GM21786 (cell line): ENCODE measurements around the gene RNF39.
"Not testable (repeated sequence)": the region's sequence is repeated elsewhere in the genome, so short reads cannot be mapped to it uniquely, and the experiment has no call there.

Experiments
- ATAC-seq: cut with Tn5 transposase; IDR thresholded peaks from one replicate; pipeline ENCODE4 v1.9.1; 2021; ENCODE audit not compliant: unreplicated experiment

The RNF39 gene

GRCh38 chr6:30062471-30063178, 12.9 kb downstream of the RNF39 start:
- ATAC-seq, result no peak

GRCh38 chr6:30061858-30062458, 13.6 kb downstream of the RNF39 start:
- no peak for ATAC-seq

- peak; percentile 89 for ATAC-seq
These were observed 14.3 kb downstream of the RNF39 start, which contains the start of gene POLR1H for GRCh38 chr6:30061092-30061857. POLR1H (plus strand) TSS chr6:30061265; CDS start chr6:30061525, 260 bp downstream.

- peak; percentile 20 for ATAC-seq
These were observed 14.9 kb downstream of the RNF39 start for GRCh38 chr6:30060606-30061091.

GRCh38 chr6:30055513-30055912, 20.1 kb downstream of the RNF39 start:
- ATAC-seq, result no peak

- ATAC-seq, result no peak
These were observed 21.9 kb downstream of the RNF39 start for GRCh38 chr6:30053682-30054081.

GRCh38 chr6:30047220-30047619, 28.3 kb downstream of the RNF39 start:
- ATAC-seq, result no peak

GRCh38 chr6:30044630-30045029, 30.9 kb downstream of the RNF39 start:
- no peak for ATAC-seq

- ATAC-seq, result no peak
These were observed 31.8 kb downstream of the RNF39 start for GRCh38 chr6:30043744-30044143.

- no peak for ATAC-seq
These were observed 32.7 kb downstream of the RNF39 start for GRCh38 chr6:30042914-30043313.

- no peak for ATAC-seq
These were observed 33.1 kb downstream of the RNF39 start for GRCh38 chr6:30042476-30042875.

- no peak for ATAC-seq
These were observed 33.7 kb downstream of the RNF39 start for GRCh38 chr6:30041821-30042220.

GRCh38 chr6:30041221-30041620, 34.3 kb downstream of the RNF39 start:
- no peak for ATAC-seq

GRCh38 chr6:30037182-30037788, 38.3 kb downstream of the RNF39 start:
- ATAC-seq, result no peak

GRCh38 chr6:30035784-30036183, 39.8 kb downstream of the RNF39 start:
- ATAC-seq, result no peak

- not testable (repeated sequence) for ATAC-seq
These were observed 42.1 kb downstream of the RNF39 start for GRCh38 chr6:30033440-30033839.

- ATAC-seq, result no peak
These were observed 44.2 kb downstream of the RNF39 start for GRCh38 chr6:30031381-30031780.

- no peak for ATAC-seq
These were observed 46.0 kb downstream of the RNF39 start for GRCh38 chr6:30029588-30029987.

GRCh38 chr6:30025186-30025585, 50.4 kb downstream of the RNF39 start:
- no peak for ATAC-seq

GRCh38 chr6:30022712-30023111, 52.9 kb downstream of the RNF39 start:
- not testable (repeated sequence) for ATAC-seq

- no peak for ATAC-seq
These were observed 53.4 kb downstream of the RNF39 start for GRCh38 chr6:30022189-30022588.
